ENCODE data around the gene VWDE.
A peak's percentile ranks its signal among the peaks of the same experiment; 100 is the strongest.

Gene VWDE

DNA sequence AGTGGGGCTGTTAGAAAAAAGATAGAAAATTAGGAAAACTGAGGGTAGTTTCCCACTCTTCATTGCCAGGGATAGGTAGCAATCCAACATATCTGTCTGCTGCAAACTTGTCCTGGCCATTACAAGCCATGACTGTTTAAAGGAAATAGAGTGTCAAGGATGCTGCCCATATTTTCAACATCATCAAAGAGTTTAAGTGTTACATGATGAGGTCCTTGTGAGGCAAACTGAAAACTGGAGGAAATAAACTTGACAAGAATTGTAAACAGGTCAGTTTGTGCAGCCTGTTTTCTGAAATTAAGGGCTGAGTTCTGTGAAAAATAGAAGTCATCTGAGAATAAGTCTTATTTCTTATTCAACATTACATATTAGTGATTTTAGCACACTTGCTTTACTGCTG is 78.0 kb downstream of the VWDE start:
- DNase-seq = no peak

DNA sequence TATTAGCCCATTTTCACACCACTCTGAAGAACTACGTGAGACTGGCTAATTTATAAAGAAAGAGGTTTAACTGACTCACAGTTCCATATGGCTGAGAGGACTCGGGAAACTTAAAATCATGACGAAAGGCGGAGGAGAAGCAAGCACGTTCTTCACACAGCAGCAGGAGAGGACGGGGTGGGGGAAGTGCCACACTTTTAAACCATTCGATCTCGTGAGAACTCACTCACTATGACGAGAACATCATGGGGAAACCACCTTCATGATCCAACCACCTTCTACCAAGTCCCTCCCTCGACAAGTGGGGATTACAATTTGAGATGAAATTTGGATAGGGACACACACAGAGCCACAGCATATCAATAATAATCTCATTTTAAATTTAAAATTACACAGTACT is 80.2 kb downstream of the VWDE start:
- DNase-seq = no peak

DNA sequence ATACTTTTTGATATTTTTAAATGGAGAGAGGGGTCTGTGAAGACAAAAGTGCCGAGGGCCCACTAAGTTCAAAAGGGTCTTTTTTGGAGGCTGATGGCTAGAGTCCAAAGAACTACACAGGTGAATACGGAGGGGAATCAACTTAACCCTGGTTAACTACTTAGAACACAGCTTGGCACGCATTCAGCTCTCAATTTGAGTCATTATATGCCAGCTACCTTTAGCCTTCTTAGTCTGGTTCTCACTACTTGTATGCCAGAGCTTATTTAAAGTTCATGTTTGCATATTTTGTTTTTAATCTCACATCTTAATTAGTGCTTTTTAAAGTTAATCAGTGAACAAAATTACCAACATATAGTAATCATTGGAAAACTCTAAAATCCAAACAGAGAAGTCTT is 80.8 kb downstream of the VWDE start:
- no peak for DNase-seq

DNA sequence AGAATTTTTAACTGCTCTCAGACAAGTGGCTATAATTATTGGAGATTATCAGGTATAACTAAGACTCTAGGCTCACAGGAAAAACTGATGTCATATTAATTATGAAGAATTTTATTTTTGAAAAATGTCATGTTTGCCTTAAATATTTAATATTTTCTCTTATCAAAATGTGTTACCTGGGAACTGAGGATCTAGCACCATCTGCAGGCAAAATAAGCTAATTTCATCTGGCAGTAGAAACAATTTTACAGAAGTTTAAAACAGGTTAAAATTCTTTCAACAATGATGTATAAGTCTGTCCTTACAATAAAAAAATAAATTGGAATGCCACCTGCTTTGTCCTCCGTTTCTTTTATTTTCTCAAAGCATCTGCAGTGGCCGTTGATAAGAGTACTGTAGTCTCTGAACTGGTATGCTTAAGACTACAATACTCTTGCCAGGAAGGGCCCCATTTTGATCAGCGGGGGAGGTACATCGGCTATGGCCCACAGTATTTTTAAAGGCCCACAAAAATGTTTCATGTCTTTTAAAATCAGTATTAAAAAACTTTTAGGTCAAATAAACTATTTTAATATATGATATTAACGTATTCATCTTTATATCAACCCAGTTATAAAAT is 81.3 kb downstream of the VWDE start:
- peak; percentile 45 for DNase-seq

DNA sequence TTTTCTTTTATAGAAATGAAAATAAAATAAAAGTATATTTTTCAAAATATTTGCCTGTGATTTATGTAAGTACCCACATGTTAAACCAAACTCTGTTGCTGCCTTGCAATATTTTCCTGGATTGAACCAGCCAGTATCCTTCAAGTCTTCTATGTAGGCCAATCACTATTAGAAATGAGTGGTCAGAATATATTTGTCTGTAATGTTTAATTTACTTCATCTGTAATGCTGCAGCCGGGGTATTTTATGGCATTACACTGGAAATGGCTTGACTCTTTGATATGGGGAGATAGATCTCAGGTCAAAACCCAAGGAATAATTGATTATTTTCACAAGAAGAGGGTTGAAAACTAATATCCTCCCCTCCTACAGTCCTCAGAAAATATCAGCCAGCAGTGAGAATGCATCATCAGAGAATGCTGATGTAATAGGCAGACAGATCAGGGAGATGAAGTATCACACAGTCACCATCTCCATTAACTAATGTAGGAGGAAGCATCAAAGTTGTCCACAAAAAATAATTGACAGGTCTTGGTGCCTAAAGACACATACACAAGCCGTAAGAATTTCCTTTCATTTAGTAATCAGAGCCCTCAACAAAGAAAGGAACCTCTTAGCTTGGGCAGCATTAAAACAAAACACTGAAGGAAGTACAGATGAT is 82.5 kb downstream of the VWDE start:
- DNase-seq = no peak

DNA sequence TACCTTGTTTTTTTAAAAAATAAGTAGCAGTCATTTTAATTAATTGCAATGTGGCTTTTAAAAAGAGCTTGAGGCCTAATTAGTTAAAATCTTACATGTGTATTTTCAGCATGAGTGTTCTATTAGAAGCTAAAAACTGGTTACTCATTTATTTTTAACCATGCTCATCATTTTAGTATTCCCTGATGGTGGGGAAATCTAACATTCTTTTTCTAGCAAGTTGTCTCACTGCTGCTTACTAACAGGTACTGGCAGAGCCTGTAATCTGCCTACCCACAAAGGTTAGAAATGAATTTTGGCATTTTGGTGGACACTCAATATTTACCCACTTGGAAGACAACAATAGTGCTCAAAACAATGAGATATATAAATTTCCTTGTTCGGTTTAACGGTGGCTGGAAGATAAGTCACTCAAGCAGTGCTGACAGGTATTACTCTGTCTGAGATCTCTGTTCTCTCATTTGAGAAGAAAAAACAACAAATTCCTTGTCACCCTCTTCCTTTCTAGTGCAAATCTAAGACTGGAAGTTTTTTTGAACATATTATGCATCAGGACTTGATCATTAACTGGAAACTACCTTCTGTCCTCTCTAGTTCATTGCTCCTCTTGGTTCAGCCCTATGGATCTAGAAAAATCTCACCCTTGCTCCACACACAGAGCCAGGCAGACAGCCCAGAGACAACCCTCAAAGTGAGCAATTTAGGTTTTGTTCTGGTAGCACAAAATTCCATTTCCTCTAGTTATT is 83.3 kb downstream of the VWDE start:
- no peak for DNase-seq

DNA sequence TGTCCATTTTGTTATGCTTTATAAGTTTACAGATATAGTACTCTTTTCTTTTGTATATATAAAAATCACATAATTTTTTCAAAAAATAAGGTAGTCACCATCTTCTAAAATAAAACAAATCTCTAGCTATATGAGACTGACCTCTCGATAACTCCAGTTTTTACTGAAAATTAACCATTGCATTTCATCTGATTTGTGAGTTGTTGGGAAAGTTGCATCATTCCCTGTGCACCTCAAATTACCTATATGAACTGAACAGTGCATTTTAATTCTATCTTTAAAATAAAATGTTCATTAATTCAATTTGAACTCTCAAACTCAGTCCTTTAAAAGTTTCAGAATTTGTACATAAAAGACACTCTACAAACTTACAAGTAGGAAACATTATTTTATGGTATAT is 86.0 kb downstream of the VWDE start:
- no peak for DNase-seq

DNA sequence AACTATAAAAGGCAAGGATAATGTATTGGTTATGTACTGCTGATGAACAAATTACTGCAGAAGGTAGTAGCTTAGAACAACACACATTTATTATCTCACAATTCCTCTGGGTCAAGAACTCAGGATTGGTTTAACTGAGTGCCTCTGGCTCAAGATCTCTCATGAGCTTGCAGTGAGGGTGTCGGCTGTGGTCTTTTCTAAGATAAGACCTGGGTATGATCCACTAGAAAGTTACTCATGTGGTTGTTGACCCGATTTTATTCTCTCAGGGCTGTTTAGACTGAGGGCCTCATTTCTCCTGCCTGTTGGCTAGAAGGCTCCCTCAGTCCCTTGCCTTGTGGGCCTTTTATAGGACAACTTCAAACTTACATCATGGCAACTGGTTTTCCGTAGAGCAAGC is 86.7 kb downstream of the VWDE start:
- peak; percentile 59 for DNase-seq

DNA sequence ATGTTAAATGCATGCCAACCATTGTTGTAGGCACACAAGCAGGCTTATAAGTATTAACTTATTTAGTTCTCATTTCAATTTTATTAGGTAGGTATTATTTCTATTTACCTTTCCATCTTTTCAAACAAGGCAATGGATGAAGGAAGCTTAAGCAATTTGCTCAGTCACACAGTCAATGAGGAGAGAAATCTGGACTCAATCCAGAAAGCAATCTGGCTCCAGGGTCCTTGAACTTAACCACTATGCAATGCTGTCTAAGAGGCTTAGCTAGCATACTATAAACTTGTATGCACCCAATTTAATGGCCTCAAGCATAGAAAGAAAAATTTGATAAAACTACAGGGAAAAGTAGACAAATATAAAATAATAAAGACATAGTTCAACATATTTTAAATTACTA is 88.6 kb downstream of the VWDE start:
- no peak for DNase-seq

DNA sequence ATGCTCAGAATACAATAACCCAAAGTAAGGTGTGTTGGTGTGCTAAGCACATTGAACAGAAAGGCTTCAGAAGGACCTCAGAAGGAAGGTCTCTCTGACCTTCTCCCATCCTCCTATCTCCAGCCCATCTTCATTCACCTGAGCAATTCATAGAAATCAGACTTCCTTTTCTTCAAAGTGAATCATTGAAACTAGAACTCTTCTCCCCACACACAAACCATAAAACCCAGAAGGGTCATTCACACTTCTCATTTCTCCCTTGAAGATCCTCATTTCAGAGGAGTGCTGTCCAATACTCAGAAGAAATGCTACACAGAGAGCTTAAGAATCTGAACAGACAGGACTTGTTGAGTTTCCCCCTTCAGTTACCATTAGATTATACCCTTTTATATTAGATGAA is 89.5 kb downstream of the VWDE start:
- no peak for DNase-seq

DNA sequence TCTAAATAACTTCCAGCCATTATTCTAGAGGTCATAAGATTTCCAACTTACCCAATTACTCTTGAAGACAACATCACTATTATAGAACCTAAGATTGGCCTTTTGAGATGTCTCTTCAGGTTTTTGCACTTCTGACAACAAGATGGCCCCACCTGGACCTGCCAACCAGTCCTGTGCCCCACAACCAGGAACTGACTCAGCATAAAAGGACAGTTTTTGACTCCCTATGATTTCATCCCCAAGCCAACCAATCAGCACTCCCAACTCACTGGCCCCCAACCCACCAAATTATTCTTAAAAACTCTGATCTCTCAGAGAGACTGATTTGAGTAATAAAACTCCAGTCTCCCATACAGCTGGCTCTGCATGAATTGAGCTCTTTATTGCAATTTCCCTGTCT is 98.2 kb downstream of the VWDE start:
- no peak for DNase-seq

DNA sequence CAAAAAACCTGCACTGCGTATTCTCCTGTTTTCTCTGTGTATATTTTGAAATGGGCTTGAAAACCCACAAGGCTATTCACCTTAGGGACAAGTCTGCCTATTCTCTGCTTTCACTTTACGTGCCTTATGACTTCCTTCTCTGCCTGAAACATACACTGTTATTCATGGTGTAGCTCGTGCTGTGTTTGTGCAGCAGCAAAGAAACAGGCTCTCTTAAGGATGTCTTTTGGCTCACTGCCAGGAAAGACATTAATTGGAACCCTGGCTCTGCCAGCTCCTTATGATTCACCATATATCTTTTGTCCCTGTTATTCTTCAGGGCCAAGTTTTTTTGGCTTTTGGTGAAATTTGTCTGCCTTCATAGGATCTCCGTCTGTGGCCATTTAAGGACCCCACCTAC is 100.2 kb downstream of the VWDE start:
- no peak for DNase-seq

DNA sequence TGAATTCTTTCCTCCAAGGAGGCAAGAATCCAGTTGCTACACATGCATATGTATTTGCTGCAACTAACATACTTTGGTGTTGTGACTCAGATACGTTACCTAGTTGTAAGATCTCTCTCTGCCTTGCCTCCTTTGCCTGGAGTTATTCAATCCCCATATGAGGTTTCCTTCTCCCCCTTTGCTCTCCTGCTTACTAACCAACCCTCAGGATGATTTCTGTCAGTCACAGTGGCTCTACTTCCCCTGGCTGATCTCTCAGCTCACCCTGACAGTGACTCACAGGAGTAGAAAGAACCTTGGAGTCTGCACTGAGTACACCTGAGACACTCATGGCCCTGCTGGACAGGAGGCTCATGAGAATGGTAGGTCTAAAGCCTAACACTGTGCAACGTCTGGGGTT is 100.6 kb downstream of the VWDE start:
- no peak for DNase-seq

DNA sequence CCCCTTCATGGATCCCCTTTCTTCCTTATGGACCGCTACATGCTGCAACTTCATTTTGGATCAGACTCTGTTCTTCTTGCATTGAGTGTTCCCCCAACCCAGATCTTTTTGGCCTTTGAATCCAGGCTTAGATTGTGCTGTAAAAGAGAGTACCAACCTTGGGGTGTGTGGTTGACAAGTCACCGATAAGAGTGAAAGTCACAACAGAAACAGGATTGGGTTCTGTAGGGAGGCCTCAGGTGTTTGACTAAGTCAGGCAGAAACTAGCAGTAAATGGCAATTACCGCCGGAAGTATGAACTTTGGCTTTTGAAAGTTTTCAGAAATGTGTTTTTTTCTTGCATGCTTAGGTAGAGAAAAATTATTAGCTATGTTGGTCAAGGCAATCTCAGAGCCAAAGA is 103.2 kb downstream of the VWDE start:
- DNase-seq = no peak

DNA sequence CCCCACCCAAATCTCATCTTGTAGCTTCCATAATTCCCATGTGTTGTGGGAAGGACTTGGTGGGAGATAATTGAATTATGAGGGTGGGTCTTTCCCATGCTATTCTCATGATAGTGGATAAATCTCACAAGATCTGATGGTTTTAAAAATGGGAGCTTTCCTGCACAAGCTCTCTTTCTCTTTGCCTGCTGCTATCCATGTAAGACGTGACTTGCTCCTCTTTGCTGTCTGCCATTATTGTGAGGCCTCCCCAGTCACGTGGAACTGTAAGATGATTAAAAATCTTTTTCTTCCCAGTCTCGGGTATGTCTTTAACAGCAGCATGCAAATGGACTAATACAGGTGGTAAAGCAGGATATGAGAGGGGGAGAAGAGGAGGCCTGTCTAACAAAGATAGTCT is 104.3 kb downstream of the VWDE start:
- DNase-seq = no peak

DNA sequence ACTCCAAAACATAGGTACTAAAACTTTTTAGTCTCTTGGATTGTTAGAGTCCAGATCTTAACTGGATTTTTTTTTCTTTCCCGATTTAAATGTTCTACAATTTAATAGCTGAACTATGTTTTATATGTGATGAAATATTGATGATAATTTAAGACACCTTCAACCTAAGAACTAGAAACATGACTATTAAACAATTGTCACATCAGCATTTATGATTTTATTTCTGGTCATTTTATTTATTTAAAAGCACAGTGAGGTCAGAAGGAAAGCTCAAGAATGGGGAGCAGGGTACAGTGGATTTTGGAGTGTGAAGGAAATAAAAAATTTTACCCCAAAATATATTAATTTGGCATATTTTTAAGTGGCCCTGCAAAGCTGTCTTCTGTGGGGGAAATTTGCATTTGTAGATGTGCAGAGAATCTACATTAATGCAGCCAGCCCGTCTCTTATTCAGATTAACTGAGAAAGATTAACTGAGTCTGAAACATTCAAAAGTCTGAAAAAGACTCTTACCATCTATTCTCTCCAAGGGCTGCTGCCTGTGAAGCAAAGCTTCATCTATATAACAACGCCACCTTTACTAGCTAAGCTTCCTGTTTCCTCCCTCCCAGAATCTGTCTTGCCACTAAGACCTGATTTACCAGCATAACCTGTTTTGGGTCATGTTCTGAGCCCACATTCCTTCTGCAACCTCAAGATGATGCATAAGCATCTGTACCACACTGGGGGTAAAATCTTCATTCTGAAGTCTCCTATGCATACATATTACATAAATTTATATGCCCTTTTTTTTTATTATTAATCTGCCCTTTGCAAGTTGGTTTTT is 106.2 kb downstream of the VWDE start:
- no peak for DNase-seq

DNA sequence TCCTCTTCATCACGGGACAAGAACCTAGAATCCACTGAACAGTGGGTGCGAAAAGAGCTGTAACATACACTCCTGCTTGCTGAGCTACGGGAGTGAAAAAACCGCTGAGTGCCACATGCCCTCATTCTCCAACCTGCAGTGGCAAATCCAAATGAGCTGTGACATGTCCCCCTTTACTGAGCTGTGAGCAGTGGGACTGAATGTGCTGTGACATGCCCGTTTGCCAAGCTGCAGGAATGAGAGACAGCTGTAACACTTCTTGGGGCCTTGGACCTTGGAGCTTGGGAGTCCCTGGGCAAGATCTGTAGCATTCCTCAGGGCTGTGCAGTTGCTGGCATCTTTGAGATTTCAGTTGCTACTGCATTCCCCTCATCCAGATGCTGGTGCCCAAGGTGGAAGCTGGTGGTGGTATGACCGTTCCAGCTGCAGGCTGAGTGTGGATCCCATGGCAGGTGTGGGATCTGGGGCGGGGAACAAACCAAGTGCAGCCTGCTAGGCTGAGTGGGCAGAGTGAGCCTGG is 107.6 kb downstream of the VWDE start:
- DNase-seq = no peak

DNA sequence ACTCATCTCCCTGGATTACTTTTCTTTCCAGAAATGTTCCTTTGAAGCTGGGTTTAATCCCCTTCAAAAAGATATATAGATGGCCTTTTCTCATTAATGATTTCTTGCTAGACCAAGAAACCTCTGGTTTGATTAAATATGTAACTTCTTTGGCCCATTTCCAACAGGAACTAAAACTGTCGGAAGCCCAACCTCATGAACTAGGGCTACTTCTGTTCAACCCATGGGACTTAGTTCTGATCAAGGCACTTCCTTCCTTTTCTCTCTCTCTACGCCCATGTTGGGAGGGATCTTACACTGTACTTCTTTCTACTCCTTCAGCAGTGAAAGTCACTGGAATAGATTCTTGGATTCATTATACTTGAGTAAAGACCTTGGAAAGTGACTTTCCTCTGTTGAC is 109.0 kb downstream of the VWDE start:
- no peak for DNase-seq

DNA sequence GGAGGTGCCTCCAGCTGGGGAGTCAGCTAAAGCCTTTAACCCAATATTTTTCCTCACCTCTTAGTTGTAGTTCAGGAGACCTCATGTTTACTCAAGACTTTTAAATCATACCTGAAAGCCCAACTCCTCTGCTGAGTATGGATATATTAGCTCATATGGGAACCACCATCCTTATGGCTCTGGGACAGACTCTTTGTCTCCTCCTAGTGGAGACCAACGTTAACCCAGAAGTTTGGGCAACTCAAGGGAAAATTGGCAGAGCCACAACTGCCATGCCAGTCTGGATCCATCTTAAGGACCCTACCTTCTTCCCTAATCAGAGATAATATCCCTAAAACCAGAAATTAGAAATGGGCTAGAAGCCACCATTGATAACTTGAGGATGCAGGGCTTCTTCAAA is 111.8 kb downstream of the VWDE start:
- peak; percentile 37 for DNase-seq

DNA sequence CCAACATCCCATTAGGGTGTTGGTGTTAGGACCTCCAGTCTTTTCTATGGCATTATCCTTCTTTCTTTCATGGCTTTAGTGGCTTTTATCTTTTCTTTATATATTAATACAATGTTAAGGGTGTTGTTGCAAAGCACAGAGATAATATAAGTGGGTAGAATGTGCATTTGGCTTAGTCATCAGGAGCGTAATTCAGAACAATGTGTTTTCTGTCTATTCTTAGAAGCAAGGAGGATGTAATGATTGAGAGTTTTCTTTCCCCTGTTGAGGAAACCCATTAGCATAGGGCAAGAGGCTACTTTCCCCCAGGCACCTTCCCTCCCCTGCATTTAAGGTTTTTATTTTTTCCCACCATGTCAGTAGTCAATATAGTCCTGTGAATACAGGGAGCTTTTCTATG is 112.9 kb downstream of the VWDE start:
- DNase-seq = no peak

DNA sequence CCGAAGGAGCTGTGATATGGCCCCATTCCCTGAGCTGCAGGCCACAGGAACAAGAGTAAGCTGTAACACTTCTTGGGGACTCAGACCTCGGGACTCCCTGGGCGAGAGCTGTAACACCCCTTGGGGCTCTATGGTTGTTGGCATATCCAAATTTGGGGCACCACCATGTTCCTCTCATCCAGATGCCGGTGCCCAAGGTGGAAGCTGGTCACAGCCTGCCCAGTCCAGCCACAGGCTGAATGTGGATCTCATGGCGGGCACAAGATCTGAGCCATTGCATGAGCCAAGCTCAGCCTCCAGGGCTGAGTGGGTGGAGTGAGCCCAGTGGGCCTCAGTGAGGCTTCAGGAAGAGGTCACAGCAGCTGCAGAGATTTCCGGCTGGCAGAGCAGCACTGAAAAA is 113.7 kb downstream of the VWDE start:
- no peak for DNase-seq

DNA sequence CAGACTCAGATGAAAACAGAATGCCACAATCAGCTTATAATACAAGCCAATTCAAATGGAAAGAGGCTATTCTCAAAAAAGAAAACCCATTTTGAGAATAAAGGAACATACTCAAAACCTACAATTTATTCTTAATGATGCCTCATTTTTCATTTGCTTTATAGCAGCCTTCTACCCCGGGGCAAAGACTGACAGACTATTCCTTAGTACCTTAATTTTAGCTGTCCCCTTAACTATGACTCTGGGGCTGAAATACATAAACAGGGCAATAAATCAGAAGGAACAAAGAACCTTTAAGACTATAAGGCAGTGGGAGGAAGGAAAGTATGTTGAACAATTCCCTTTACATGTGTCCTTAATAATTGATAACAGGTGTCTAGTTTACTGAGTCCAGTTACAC is 115.8 kb downstream of the VWDE start:
- DNase-seq = no peak

DNA sequence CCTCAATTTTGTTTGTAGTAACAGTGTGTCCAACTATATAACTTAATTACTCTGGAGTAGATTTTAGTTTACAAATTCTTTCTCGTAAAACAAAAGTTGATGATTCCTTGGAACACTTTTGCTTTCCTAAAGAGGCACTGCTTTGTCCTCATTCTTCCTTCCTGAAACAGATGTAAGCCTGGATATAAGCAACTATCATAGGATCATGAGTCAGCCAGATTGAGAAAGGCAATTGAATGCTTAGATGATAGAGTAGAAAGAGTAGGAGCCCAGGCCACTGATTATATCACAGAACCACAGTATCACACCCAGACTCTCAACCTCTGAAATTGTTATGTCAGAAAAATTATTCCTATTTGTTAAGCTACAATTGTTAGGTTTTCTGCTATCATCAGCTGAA is 122.6 kb downstream of the VWDE start:
- DNase-seq = no peak
